HG03457 (cell line): Measurements from ENCODE around the gene CDON.

ENCODE experiments used
- ATAC-seq: cut with Tn5 transposase; IDR thresholded peaks from one replicate; pipeline ENCODE4 v1.9.1; 2021; ENCODE audit warnings: moderate number of reproducible peaks; ENCODE audit not compliant: unreplicated experiment

Gene CDON

GRCh38 chr11:125959511-125959910 is 103.2 kb downstream of the CDON start:
- no peak for ATAC-seq

- ATAC-seq = no peak
Measured at GRCh38 chr11:125958872-125959400, 103.7 kb downstream of the CDON start.

GRCh38 chr11:125957618-125958332 is 104.9 kb downstream of the CDON start:
- ATAC-seq = no peak

- no peak for ATAC-seq
Measured at GRCh38 chr11:125956391-125957134, 106.1 kb downstream of the CDON start.

GRCh38 chr11:125955856-125956255 is 106.8 kb downstream of the CDON start:
- ATAC-seq = no peak

- no peak for ATAC-seq
Measured at GRCh38 chr11:125954945-125955640, 107.6 kb downstream of the CDON start.

GRCh38 chr11:125954123-125954944 is 108.3 kb downstream of the CDON start:
- no peak for ATAC-seq

GRCh38 chr11:125953401-125953935 is 109.2 kb downstream of the CDON start:
- no peak for ATAC-seq

GRCh38 chr11:125952973-125953372 is 109.7 kb downstream of the CDON start:
- no peak for ATAC-seq

- no peak for ATAC-seq
Measured at GRCh38 chr11:125952559-125952958, 110.1 kb downstream of the CDON start.

- no peak for ATAC-seq
Measured at GRCh38 chr11:125951731-125952130, 110.9 kb downstream of the CDON start.

GRCh38 chr11:125950696-125951651 is 111.7 kb downstream of the CDON start:
- no peak for ATAC-seq

GRCh38 chr11:125950178-125950490 is 112.5 kb downstream of the CDON start:
- ATAC-seq = no peak

- ATAC-seq = no peak
Measured at GRCh38 chr11:125949271-125950177, 113.1 kb downstream of the CDON start.

- ATAC-seq = no peak
Measured at GRCh38 chr11:125948278-125949051, 114.2 kb downstream of the CDON start.

- no peak for ATAC-seq
Measured at GRCh38 chr11:125947419-125948277, 115.0 kb downstream of the CDON start.
